GDM1 (cell line): Measurements from ENCODE around the gene C2CD4D.

ENCODE experiments used
- DNase-seq: peaks from one replicate; lab custom pipeline; 2025; lab: John Stamatoyannopoulos, UW

The C2CD4D gene

GRCh38 chr1:151813271-151813977 is 26.2 kb downstream of the C2CD4D start:
- no peak for DNase-seq

GRCh38 chr1:151811181-151811580 is 28.4 kb downstream of the C2CD4D start:
- DNase-seq = no peak

- DNase-seq = no peak
These were observed 29.5 kb downstream of the C2CD4D start for GRCh38 chr1:151809985-151810556.

- DNase-seq = no peak
These were observed 30.2 kb downstream of the C2CD4D start for GRCh38 chr1:151809290-151809984.

GRCh38 chr1:151807766-151808165 is 31.9 kb downstream of the C2CD4D start:
- no peak for DNase-seq

- DNase-seq = no peak
These were observed 32.5 kb downstream of the C2CD4D start for GRCh38 chr1:151807131-151807530.

- DNase-seq = no peak
These were observed 33.5 kb downstream of the C2CD4D start for GRCh38 chr1:151806170-151806569.

- no peak for DNase-seq
These were observed 34.4 kb downstream of the C2CD4D start, which contains the start of gene LINGO4 for GRCh38 chr1:151805066-151805820. Gene LINGO4, minus strand, starts transcription at chr1:151805419. Its CDS starts 2,715 bp downstream, at chr1:151802704.

- no peak for DNase-seq
These were observed 35.7 kb downstream of the C2CD4D start for GRCh38 chr1:151803915-151804314.

GRCh38 chr1:151803164-151803563 is 36.5 kb downstream of the C2CD4D start:
- no peak for DNase-seq

- no peak for DNase-seq
These were observed 37.2 kb downstream of the C2CD4D start for GRCh38 chr1:151802372-151802771.

GRCh38 chr1:151801846-151802245 is 37.8 kb downstream of the C2CD4D start:
- DNase-seq = no peak

- DNase-seq = no peak
These were observed 38.3 kb downstream of the C2CD4D start for GRCh38 chr1:151801310-151801820.

- DNase-seq = no peak
These were observed 38.8 kb downstream of the C2CD4D start for GRCh38 chr1:151800830-151801229.

GRCh38 chr1:151799179-151800022 is 40.2 kb downstream of the C2CD4D start:
- DNase-seq = no peak

GRCh38 chr1:151798571-151798970 is 41.0 kb downstream of the C2CD4D start:
- no peak for DNase-seq

- DNase-seq = no peak
These were observed 48.5 kb downstream of the C2CD4D start for GRCh38 chr1:151790940-151791651.

- DNase-seq = peak; percentile 99
These were observed 49.3 kb downstream of the C2CD4D start, which contains the start of gene TDRKH for GRCh38 chr1:151790071-151790939. Gene TDRKH, minus strand, starts transcription at chr1:151790500. Its CDS starts 7,478 bp downstream, at chr1:151783022.
